Trophoblast cell (in vitro differentiated cells and primary cell): ENCODE measurements around the gene NIPA2.

ENCODE experiments used
- DNase-seq, 2 donors: peaks; one replicate each; pipeline ENCODE4 v3.0.0-alpha.2; 2016
- H2AFZ ChIP-seq: 2 replicates; pipeline ENCODE4 v1.6.1; 2013; ENCODE audit warnings: low read length, moderate library complexity, mild to moderate bottlenecking; ENCODE audit not compliant: insufficient read depth, poor library complexity
- H2AK5ac ChIP-seq: 2 replicates; pipeline ENCODE4 v1.6.1; 2013; ENCODE audit warnings: mild to moderate bottlenecking, low read length
- H2BK120ac ChIP-seq: 2 replicates; pipeline ENCODE4 v1.6.1; 2013; ENCODE audit warnings: low read length, mild to moderate bottlenecking, moderate library complexity; ENCODE audit not compliant: insufficient read depth, poor library complexity
- H2BK12ac ChIP-seq: 2 replicates; pipeline ENCODE4 v1.6.1; 2013; ENCODE audit warnings: mild to moderate bottlenecking, low read length, moderate library complexity
- H2BK5ac ChIP-seq: 2 replicates; pipeline ENCODE4 v1.6.1; 2013; ENCODE audit warnings: low read length, low read depth, moderate library complexity, mild to moderate bottlenecking; ENCODE audit not compliant: poor library complexity
- H3K14ac ChIP-seq: 2 replicates; pipeline ENCODE4 v1.6.1; 2013; ENCODE audit warnings: mild to moderate bottlenecking, low read length
- H3K18ac ChIP-seq: 2 replicates; pipeline ENCODE4 v1.6.1; 2013; ENCODE audit warnings: mild to moderate bottlenecking, low read length
- H3K23ac ChIP-seq: 2 replicates; pipeline ENCODE4 v1.6.1; 2013; ENCODE audit warnings: low read length
- H3K27ac ChIP-seq: 2 replicates; pipeline ENCODE4 v1.5.1; 2013; ENCODE audit warnings: low read depth, mild to moderate bottlenecking, inconsistent platforms, low read length, moderate library complexity
- H3K27me3 ChIP-seq: 2 replicates; pipeline ENCODE4 v1.6.1; 2013; ENCODE audit warnings: inconsistent platforms, mild to moderate bottlenecking, low read length, moderate library complexity; ENCODE audit not compliant: insufficient read depth
- H3K36me3 ChIP-seq, 2 experiments: 1 replicate in 1 of 2; 2 replicates in 1 of 2; pipeline ENCODE4 v1.6.1; 2013; ENCODE audit warnings: low read length in 2 of 2, mild to moderate bottlenecking in 2 of 2, moderate library complexity in 1 of 2; ENCODE audit not compliant: insufficient read depth in 2 of 2, control insufficient read depth in 1 of 2
- H3K4ac ChIP-seq: 2 replicates; pipeline ENCODE4 v1.6.1; 2013; ENCODE audit warnings: low read depth, mild to moderate bottlenecking, low read length, moderate library complexity
- H3K4me1 ChIP-seq, 2 experiments: 1 replicate in 1 of 2; 2 replicates in 1 of 2; pipeline ENCODE4 v1.6.1; 2013; ENCODE audit warnings: low read length in 2 of 2, mild to moderate bottlenecking in 2 of 2, moderate library complexity in 1 of 2; ENCODE audit not compliant: insufficient read depth in 2 of 2, control insufficient read depth in 1 of 2
- H3K4me2 ChIP-seq: 2 replicates; pipeline ENCODE4 v1.6.1; 2013; ENCODE audit warnings: inconsistent platforms, mild to moderate bottlenecking, low read length, moderate library complexity
- H3K4me3 ChIP-seq: 2 replicates; pipeline ENCODE4 v1.5.1; 2013; ENCODE audit warnings: mild to moderate bottlenecking, low read depth, low read length, inconsistent platforms
- H3K79me1 ChIP-seq: one replicate; pipeline ENCODE4 v1.6.1; 2013; ENCODE audit warnings: low read length
- H3K79me2 ChIP-seq: 2 replicates; pipeline ENCODE4 v1.6.1; 2013; ENCODE audit warnings: low read length, mild to moderate bottlenecking; ENCODE audit not compliant: control insufficient read depth, insufficient read depth, poor library complexity
- H3K9ac ChIP-seq: 2 replicates; pipeline ENCODE4 v1.6.1; 2013; ENCODE audit warnings: mild to moderate bottlenecking, low read length
- H3K9me3 ChIP-seq: 2 replicates; pipeline ENCODE4 v1.6.1; 2013; ENCODE audit warnings: low read depth, mild to moderate bottlenecking, control low read depth, inconsistent platforms, low read length; ENCODE audit not compliant: insufficient read depth
- H4K12ac ChIP-seq: 2 replicates; pipeline ENCODE4 v1.6.1; 2013; ENCODE audit warnings: low read depth, mild to moderate bottlenecking, low read length, moderate library complexity
- H4K8ac ChIP-seq: 2 replicates; pipeline ENCODE4 v1.6.1; 2013; ENCODE audit warnings: low read depth, mild to moderate bottlenecking, low read length, moderate library complexity
- H4K91ac ChIP-seq: one replicate; pipeline ENCODE4 v1.6.1; 2013; ENCODE audit warnings: low read depth, mild to moderate bottlenecking, low read length, moderate library complexity
- WGBS: extraction: QIAGEN DNeasy Blood & Tissue Kit; methylation state at CpG from one replicate; pipeline ENCODE4 v1.1.7; 2013; ENCODE audit warnings: missing lambda C conversion rate; ENCODE audit not compliant: insufficient read length, insufficient coverage; ENCODE audit errors: extremely low coverage; 5-methylcytosine and 5-hydroxymethylcytosine counted together

The NIPA2 gene

GRCh38 chr15:22878103-22878502 is 39.6 kb downstream of the NIPA2 start:
- Histone ChIP-seq H3K27ac (no peak overlapping the region), H3K4me1 (peaks cover 10 to 11% of the 10 kb centered on the region in 2 experiments), H2BK5ac (no peak overlapping the region), H3K14ac (no peak overlapping the region), H3K9ac (no peak overlapping the region), H3K18ac (no peak overlapping the region), H2AFZ (no peak overlapping the region), H3K79me1 (peaks cover 4% of the 10 kb centered on the region), H4K12ac (no peak overlapping the region), H3K23ac (no peak overlapping the region), H3K9me3 (peaks cover 2% of the 10 kb centered on the region), H3K4ac (no peak overlapping the region), H4K8ac (no peak overlapping the region), H3K4me3 (no peak overlapping the region), H3K27me3 (no peaks in the 10 kb centered on the region), H4K91ac (no peak overlapping the region), H3K36me3 (peaks cover 53 to 66% of the 10 kb centered on the region in 2 experiments), H2BK120ac (no peak overlapping the region), H2AK5ac (no peak overlapping the region), H2BK12ac (no peak overlapping the region), H3K79me2 (no peaks in the 10 kb centered on the region), H3K4me2 (no peak overlapping the region)
- no CpG with 5 or more reads among the region's 10 CpGs for WGBS
- DNase-seq: no peak

- Histone ChIP-seq H3K4me2 (no peak overlapping the region), H3K27ac (no peak overlapping the region), H4K8ac (no peak overlapping the region), H3K14ac (no peak overlapping the region), H4K12ac (no peak overlapping the region), H3K36me3 (peaks cover 47 to 56% of the 10 kb centered on the region in 2 experiments), H3K79me2 (no peaks in the 10 kb centered on the region), H2BK5ac (no peak overlapping the region), H4K91ac (no peak overlapping the region), H3K18ac (peak overlapping the region; percentile 16), H2AK5ac (no peak overlapping the region), H3K4me3 (no peak overlapping the region), H2AFZ (no peak overlapping the region), H2BK120ac (no peak overlapping the region), H3K4ac (no peak overlapping the region), H3K79me1 (no peaks in the 10 kb centered on the region), H2BK12ac (no peak overlapping the region), H3K23ac (no peak overlapping the region), H3K27me3 (no peaks in the 10 kb centered on the region), H3K9ac (no peak overlapping the region), H3K4me1 (peaks cover 0 to 6% of the 10 kb centered on the region in 2 experiments), H3K9me3 (peaks cover 2% of the 10 kb centered on the region)
- WGBS: no CpG with 5 or more reads among the region's 33 CpGs
- DNase-seq: no peak
These were observed 41.9 kb downstream of the NIPA2 start for GRCh38 chr15:22880068-22880980.

DNA sequence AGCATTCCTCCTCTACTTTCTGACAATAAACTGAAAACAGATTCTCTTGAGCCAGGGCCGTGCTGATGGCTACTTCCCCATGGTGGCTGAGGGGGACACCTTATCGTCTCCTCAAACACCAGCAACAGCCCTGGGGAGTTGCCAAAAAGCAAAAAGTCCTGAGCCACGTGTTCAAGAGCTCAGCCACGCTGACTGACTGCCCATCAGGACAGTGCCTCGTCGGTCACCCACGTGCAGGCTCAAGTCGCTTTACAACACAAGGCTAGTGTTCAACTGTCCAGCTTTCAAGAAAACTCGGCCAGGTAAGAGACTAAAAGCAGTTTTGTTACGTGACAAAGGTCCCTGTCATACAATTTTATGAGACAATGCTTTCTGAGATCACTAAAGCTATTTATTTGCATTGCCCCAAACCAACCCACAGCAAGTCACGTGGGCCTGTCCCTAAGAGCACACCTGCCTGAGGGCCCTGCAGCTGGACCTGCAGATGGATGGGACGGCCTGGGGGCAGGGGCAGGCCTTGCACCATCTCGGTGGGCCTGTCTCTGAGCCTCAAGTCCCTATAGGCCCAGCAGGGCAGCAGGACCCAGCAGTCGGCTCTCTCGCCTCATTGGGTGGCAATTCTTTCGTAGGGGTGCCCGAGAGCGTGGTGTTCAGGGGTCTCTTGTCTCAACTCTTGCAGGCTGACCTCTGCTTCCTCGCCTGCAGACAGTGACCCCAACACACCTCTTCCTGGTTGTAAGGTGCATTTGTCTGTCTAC is 42.7 kb downstream of the NIPA2 start:
- no peak overlapping the region for H3K14ac ChIP-seq
- no peak overlapping the region for H2BK12ac ChIP-seq
- no CpG with 5 or more reads among the region's 19 CpGs for WGBS

DNA sequence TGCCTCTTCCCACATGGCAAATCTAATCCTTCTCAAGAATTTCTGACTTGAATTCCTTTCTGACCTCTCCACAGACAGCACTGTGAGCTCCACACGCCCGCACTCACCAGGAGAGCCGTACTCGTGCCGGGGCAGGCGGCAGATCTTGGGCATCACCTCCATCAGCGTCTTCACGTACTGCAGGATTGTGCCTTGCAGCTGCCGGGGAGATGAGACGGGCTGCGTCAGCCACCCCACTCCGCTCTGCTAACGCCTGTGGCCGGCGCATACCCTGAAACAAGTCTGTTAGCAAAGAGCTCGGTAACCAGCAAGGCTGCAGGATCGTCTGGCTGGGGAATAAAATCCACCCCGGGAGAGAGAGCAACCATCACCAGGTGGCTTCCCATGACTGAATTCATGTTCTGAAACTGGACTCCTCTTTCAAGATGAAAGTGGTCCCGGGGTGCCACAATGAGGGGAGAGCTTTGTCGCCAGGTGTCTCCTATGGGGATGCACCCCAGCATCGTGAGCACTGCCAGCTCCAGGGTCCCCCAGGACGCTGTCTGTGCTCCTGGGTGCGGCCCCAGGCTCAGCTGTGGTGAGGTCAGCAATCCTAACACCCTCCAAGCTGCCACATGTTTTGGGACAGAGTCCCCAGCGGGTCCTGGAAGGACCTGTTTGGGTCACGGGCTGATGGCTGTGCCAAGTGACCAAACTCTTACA is 43.4 kb downstream of the NIPA2 start:
- no peak for DNase-seq
- WGBS: no CpG with 5 or more reads among the region's 25 CpGs

More for the DNA sequence above, 42.7 kb downstream of the NIPA2 start:
- H3K27ac ChIP-seq: no peak overlapping the region
- no peak overlapping the region for H4K12ac ChIP-seq
- H3K23ac ChIP-seq: no peak overlapping the region
- no peak overlapping the region for H3K9ac ChIP-seq
- DNase-seq: no peak
- no peaks in the 10 kb centered on the region for H3K27me3 ChIP-seq
- peak overlapping the region; percentile 12 for H4K8ac ChIP-seq
- peak overlapping the region; percentile 16 for H3K18ac ChIP-seq
- peaks cover 0 to 6% of the 10 kb centered on the region in 2 experiments for H3K4me1 ChIP-seq
- H2BK5ac ChIP-seq: no peak overlapping the region
- H3K79me2 ChIP-seq: no peaks in the 10 kb centered on the region
- peaks cover 46 to 50% of the 10 kb centered on the region in 2 experiments for H3K36me3 ChIP-seq
- H4K91ac ChIP-seq: peak overlapping the region; percentile 18
- H3K4me3 ChIP-seq: no peak overlapping the region
- no peak overlapping the region for H2AFZ ChIP-seq
- H3K4me2 ChIP-seq: no peak overlapping the region
- H3K4ac ChIP-seq: no peak overlapping the region
- H2BK120ac ChIP-seq: no peak overlapping the region
- peaks cover 2% of the 10 kb centered on the region for H3K9me3 ChIP-seq
- no peaks in the 10 kb centered on the region for H3K79me1 ChIP-seq
- H2AK5ac ChIP-seq: no peak overlapping the region

More for the DNA sequence above, 43.4 kb downstream of the NIPA2 start:
- no peak overlapping the region for H3K14ac ChIP-seq
- peaks cover 43 to 48% of the 10 kb centered on the region in 2 experiments for H3K36me3 ChIP-seq
- no peaks in the 10 kb centered on the region for H3K9me3 ChIP-seq
- no peak overlapping the region for H2AFZ ChIP-seq
- peak overlapping the region; percentile 18 for H4K91ac ChIP-seq
- H3K18ac ChIP-seq: no peak overlapping the region
- no peak overlapping the region for H2AK5ac ChIP-seq
- H3K27me3 ChIP-seq: no peaks in the 10 kb centered on the region
- H3K9ac ChIP-seq: no peak overlapping the region
- H4K12ac ChIP-seq: peak overlapping the region; percentile 51
- no peak overlapping the region for H3K4me2 ChIP-seq
- H3K79me2 ChIP-seq: no peaks in the 10 kb centered on the region
- H3K4me1 ChIP-seq: peaks cover 0 to 6% of the 10 kb centered on the region in 2 experiments
- H3K4ac ChIP-seq: no peak overlapping the region
- H3K4me3 ChIP-seq: no peak overlapping the region
- no peak overlapping the region for H3K23ac ChIP-seq
- H4K8ac ChIP-seq: no peak overlapping the region
- no peak overlapping the region for H3K27ac ChIP-seq
- H3K79me1 ChIP-seq: no peaks in the 10 kb centered on the region
- H2BK120ac ChIP-seq: no peak overlapping the region
- H2BK12ac ChIP-seq: no peak overlapping the region
- H2BK5ac ChIP-seq: no peak overlapping the region
